HG03432 (cell line): Measurements from ENCODE around the gene ATR.
"Not testable (repeated sequence)": the region's sequence is repeated elsewhere in the genome, so short reads cannot be mapped to it uniquely, and the experiment has no call there.

ENCODE experiments used
- ATAC-seq: cut with Tn5 transposase; IDR thresholded peaks from one replicate; pipeline ENCODE4 v1.9.1; 2021; ENCODE audit warnings: mild to moderate bottlenecking, moderate library complexity; ENCODE audit not compliant: unreplicated experiment

Gene ATR

GRCh38 chr3:142578329-142579223, at the start of gene ATR:
ATR (minus strand) TSS chr3:142578733; CDS start chr3:142578704, 29 bp downstream.
- ATAC-seq = peak; percentile 97

GRCh38 chr3:142626971-142627370, 48.4 kb upstream of the ATR start:
- ATAC-seq = no peak

- ATAC-seq = no peak
Observed at GRCh38 chr3:142625153-142625440, 46.6 kb upstream of the ATR start.

- ATAC-seq = no peak
Observed at GRCh38 chr3:142624341-142625152, 46.0 kb upstream of the ATR start.

- ATAC-seq = no peak
Observed at GRCh38 chr3:142623194-142623593, 44.7 kb upstream of the ATR start.

GRCh38 chr3:142622405-142622804, 43.9 kb upstream of the ATR start:
- ATAC-seq = no peak

GRCh38 chr3:142618917-142619461, 40.5 kb upstream of the ATR start:
- ATAC-seq = no peak

GRCh38 chr3:142615171-142615570, 36.6 kb upstream of the ATR start:
- no peak for ATAC-seq

- ATAC-seq = no peak
Observed at GRCh38 chr3:142614059-142614626, 35.6 kb upstream of the ATR start.

- no peak for ATAC-seq
Observed at GRCh38 chr3:142613491-142613890, 35.0 kb upstream of the ATR start.

- no peak for ATAC-seq
Observed at GRCh38 chr3:142611206-142611605, 32.7 kb upstream of the ATR start.

GRCh38 chr3:142609136-142609535, 30.6 kb upstream of the ATR start:
- no peak for ATAC-seq

GRCh38 chr3:142608631-142609030, 30.1 kb upstream of the ATR start:
- no peak for ATAC-seq

- no peak for ATAC-seq
Observed at GRCh38 chr3:142604940-142605339, 26.4 kb upstream of the ATR start.

GRCh38 chr3:142603386-142603705, 24.8 kb upstream of the ATR start:
- ATAC-seq = not testable (repeated sequence)

- ATAC-seq = no peak
Observed at GRCh38 chr3:142602619-142603385, 24.3 kb upstream of the ATR start.

GRCh38 chr3:142601713-142602112, 23.2 kb upstream of the ATR start:
- ATAC-seq = no peak

GRCh38 chr3:142597906-142598305, 19.4 kb upstream of the ATR start:
- ATAC-seq = no peak

- ATAC-seq = no peak
Observed at GRCh38 chr3:142596726-142597088, 18.2 kb upstream of the ATR start.

- ATAC-seq = peak; percentile 92
Observed at GRCh38 chr3:142595951-142596725, 17.6 kb upstream of the ATR start, which contains the start of gene PLS1. PLS1 (plus strand) TSS chr3:142596393; CDS start chr3:142664238, 67,845 bp downstream.
